PC-9 (cell line): ENCODE measurements around the gene BRWD1. TPM values are rescaled to one million over a fixed set of nuclear protein-coding genes. Genes with fewer than 3 reads are reported as not detected.

ENCODE experiments used
- BruUV-seq: library from RNA; stranded (reverse); fragments of 400-500 nt; replicated peaks from 2 replicates; lab custom pipeline; 2021; lab: Mats Ljungman, UMichigan
- CTCF ChIA-PET: fragments of 300-600 bp; sonication (Branson Sonifier 250); formaldehyde crosslinking; loops from one replicate; lab custom pipeline; 2022; ENCODE audit warnings: antibody characterized with exemption; lab: Charles Lee
- POLR2A ChIA-PET: fragments of 300-600 bp; sonication (Branson Sonifier 250); formaldehyde crosslinking; loops from one replicate; lab custom pipeline; 2022; ENCODE audit warnings: antibody characterized with exemption; ENCODE audit not compliant: unreplicated experiment; lab: Charles Lee
- DNase-seq, 2 experiments: peaks; one replicate each; pipeline versions ENCODE4 v3.0.0 to v3.0.0-alpha.2; 2015 to 2022; ENCODE audit warnings: mixed read lengths in 1 of 2
- H2AFZ ChIP-seq: fragments of 200-600 bp; sonication (generic); 2 replicates; pipeline ENCODE4 v1.8.1; 2017; ENCODE audit warnings: antibody characterized with exemption
- H3F3A ChIP-seq: fragments of 200-600 bp; sonication (generic); 2 replicates; pipeline ENCODE4 v1.8.1; 2017; ENCODE audit warnings: antibody characterized with exemption, mild to moderate bottlenecking, low read depth; ENCODE audit not compliant: insufficient read depth
- H3K27ac ChIP-seq: fragments of 200-600 bp; sonication (generic); 2 replicates; pipeline ENCODE4 v1.6.1; 2016; ENCODE audit warnings: mixed run types
- H3K27me3 ChIP-seq: fragments of 200-600 bp; sonication (generic); 2 replicates; pipeline ENCODE4 v1.6.1; 2016; ENCODE audit warnings: low read depth, mixed run types; ENCODE audit not compliant: insufficient read depth
- H3K36me3 ChIP-seq: fragments of 200-600 bp; sonication (generic); 2 replicates; pipeline ENCODE4 v1.6.1; 2016; ENCODE audit warnings: low read depth, mixed run types
- H3K4me1 ChIP-seq: fragments of 200-600 bp; sonication (generic); replicated peaks from 2 replicates; pipeline ENCODE4 v1.6.1; 2016; ENCODE audit warnings: mixed run types; ENCODE audit not compliant: insufficient read depth
- H3K4me2 ChIP-seq: fragments of 200-600 bp; sonication (generic); 2 replicates; pipeline ENCODE4 v1.6.1; 2017; ENCODE audit warnings: mixed run types
- H3K4me3 ChIP-seq: fragments of 200-600 bp; sonication (generic); 2 replicates; pipeline ENCODE4 v1.6.1; 2016; ENCODE audit warnings: mixed run types
- H3K79me2 ChIP-seq: fragments of 200-600 bp; sonication (generic); 2 replicates; pipeline ENCODE4 v1.6.1; 2017; ENCODE audit warnings: low read depth, mixed run types
- H3K9me2 ChIP-seq: fragments of 200-600 bp; sonication (generic); 2 replicates; pipeline ENCODE4 v1.8.1; 2017; ENCODE audit warnings: mild to moderate bottlenecking; ENCODE audit not compliant: insufficient read depth
- H3K9me3 ChIP-seq: fragments of 200-600 bp; sonication (generic); 2 replicates; pipeline ENCODE4 v1.8.1; 2016; ENCODE audit warnings: low read depth; ENCODE audit not compliant: insufficient read depth
- H4K20me1 ChIP-seq: fragments of 200-600 bp; sonication (generic); 2 replicates; pipeline ENCODE4 v1.8.1; 2017; ENCODE audit not compliant: insufficient read depth
- CTCF ChIP-seq: fragments of 200-600 bp; sonication (generic); conservative IDR thresholded peaks from 2 replicates; pipeline ENCODE4 v1.6.1; 2017; ENCODE audit warnings: mixed run types, antibody characterized with exemption, mild to moderate bottlenecking, moderate library complexity
- EZH2 ChIP-seq: fragments of 200-600 bp; sonication (generic); IDR thresholded peaks from 2 replicates; pipeline ENCODE4 v1.8.0; 2017; ENCODE audit warnings: antibody characterized with exemption, low read depth
- intact Hi-C: fragments of 100-400 bp; cut with micrococcal nuclease; formaldehyde crosslinking; loops from one replicate; pipeline ENCODE4 v1.10.0; 2022; ENCODE audit not compliant: unreplicated experiment
- total RNA-seq: library from RNA; stranded (reverse); gene quantifications from 2 replicates; pipeline ENCODE4 v1.2.3, GENCODE V29; 2021

The BRWD1 gene
- total RNA-seq, 1 experiment from 2014 or later = 42.9 TPM

- BruUV-seq = no TSS peak
- intact Hi-C loops = no loop called here
- peaks cover 2% of the 10 kb centered on the region for H3K79me2 ChIP-seq
- H3K4me3 ChIP-seq = peak overlapping the region; percentile 18; the same call in 1 of the 2 replicates
- H3F3A ChIP-seq = peaks cover 28% of the 10 kb centered on the region
- no peak for TF ChIP-seq EZH2
- no peak for TF ChIP-seq CTCF
- DNase-seq = peak in 1 of 2 experiments; percentile 14
- H3K9me3 ChIP-seq = no peaks in the 10 kb centered on the region
- H2AFZ ChIP-seq = no peak overlapping the region
- ChIA-PET CTCF (no interaction called here), POLR2A (no interaction called here)
- H3K27me3 ChIP-seq = no peaks in the 10 kb centered on the region
- H4K20me1 ChIP-seq = no peaks in the 10 kb centered on the region
- peak overlapping the region; percentile 32 for H3K27ac ChIP-seq
- peak overlapping the region; percentile 43 for H3K4me2 ChIP-seq
- no peaks in the 10 kb centered on the region for H3K9me2 ChIP-seq
- no peaks in the 10 kb centered on the region for H3K36me3 ChIP-seq
- peaks cover 48% of the 10 kb centered on the region for H3K4me1 ChIP-seq
Measured at GRCh38 chr21:39319814-39320332, 6.4 kb upstream of the BRWD1 start.

GRCh38 chr21:39319251-39319756 lies 5.9 kb upstream of the BRWD1 start:
- CTCF ChIA-PET = no interaction called here
- Histone ChIP-seq H3K4me3 (no peak overlapping the region), H3K4me2 (peak overlapping the region; percentile 43), H3K36me3 (no peaks in the 10 kb centered on the region), H3K27me3 (no peaks in the 10 kb centered on the region), H3K9me3 (no peaks in the 10 kb centered on the region), H3K9me2 (no peaks in the 10 kb centered on the region), H3F3A (peaks cover 28% of the 10 kb centered on the region), H3K79me2 (peaks cover 7% of the 10 kb centered on the region), H3K27ac (peak overlapping the region; percentile 32), H3K4me1 (peaks cover 53% of the 10 kb centered on the region), H2AFZ (no peak overlapping the region), H4K20me1 (no peaks in the 10 kb centered on the region)
- POLR2A ChIA-PET = interaction anchor here (0.6 kb wide), 2 partner anchors 20 to 38 kb away, joined by 5 to 11 read pairs; no protein-coding TSS in a partner anchor
- no peak for TF ChIP-seq CTCF
- no peak for TF ChIP-seq EZH2
- intact Hi-C loops = no loop called here
- no peak for DNase-seq
- BruUV-seq = no TSS peak

GRCh38 chr21:39318091-39318959 lies 4.9 kb upstream of the BRWD1 start:
- Histone ChIP-seq H2AFZ (no peak overlapping the region), H3K27ac (no peak overlapping the region), H3K4me3 (no peak overlapping the region), H3K4me1 (peaks cover 53% of the 10 kb centered on the region), H4K20me1 (no peaks in the 10 kb centered on the region), H3F3A (peaks cover 28% of the 10 kb centered on the region), H3K27me3 (no peaks in the 10 kb centered on the region), H3K4me2 (peak overlapping the region; percentile 43; the same call in 1 of the 2 replicates), H3K36me3 (no peaks in the 10 kb centered on the region), H3K9me2 (no peaks in the 10 kb centered on the region), H3K79me2 (peaks cover 11% of the 10 kb centered on the region), H3K9me3 (no peaks in the 10 kb centered on the region)
- intact Hi-C loops = no loop called here
- BruUV-seq = no TSS peak
- DNase-seq = no peak
- CTCF ChIA-PET = no interaction called here
- POLR2A ChIA-PET = interaction anchor here (0.6 kb wide), 1 partner anchor 19 kb away, joined by 11 read pairs; no protein-coding TSS in a partner anchor
- TF ChIP-seq EZH2 (no peak), CTCF (no peak)
